CD4-positive, alpha-beta T cell treated with Interleukin-4 for 1 hour (primary cell): ENCODE measurements around the gene STPG3.
"Not testable (repeated sequence)": the region's sequence is repeated elsewhere in the genome, so short reads cannot be mapped to it uniquely, and the experiment has no call there.

Source experiments
- DNase-seq, 2 donors: peaks; one replicate each; pipeline ENCODE4 v3.0.0-alpha.2; 2020 to 2022

STPG3 gene

DNA sequence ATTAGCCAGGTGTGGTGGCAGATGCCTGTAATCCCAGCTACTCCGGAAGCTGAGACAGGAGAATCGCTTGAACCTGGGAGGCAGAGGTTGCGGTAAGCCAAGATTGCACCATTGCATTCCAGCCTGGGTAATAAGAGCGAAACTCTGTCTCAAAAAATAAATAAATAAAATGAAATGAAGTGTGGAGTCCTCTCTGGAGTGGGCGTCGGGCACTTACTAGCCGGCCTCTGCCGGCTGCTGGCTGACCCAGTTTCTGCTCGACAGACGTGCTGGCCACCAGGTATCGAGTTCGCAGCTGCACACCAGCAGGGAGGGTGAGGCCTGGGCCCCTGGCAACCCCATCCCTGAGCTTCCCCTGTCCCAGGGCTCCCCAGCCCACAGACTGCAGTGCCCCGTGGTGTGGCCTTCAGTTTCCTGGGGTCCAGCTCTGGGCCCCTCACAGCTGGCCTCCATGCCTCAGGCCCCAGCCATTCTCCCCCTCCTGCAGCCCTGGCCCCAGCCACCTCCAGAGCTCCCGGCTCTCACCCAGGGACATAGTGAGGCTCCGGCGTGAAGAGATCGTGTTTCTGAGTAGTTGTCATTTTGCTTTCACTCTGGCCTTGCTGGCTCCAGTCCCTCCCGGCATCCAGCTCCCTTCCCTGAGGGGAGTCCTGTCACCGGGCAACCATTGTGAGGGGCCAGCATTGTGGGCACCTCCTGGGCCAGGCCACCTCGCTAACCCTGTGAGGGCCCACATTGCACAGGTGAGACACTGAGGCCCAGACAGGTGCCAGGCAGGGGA is 3.8 kb upstream of the STPG3 start:
- no peak for DNase-seq

DNA sequence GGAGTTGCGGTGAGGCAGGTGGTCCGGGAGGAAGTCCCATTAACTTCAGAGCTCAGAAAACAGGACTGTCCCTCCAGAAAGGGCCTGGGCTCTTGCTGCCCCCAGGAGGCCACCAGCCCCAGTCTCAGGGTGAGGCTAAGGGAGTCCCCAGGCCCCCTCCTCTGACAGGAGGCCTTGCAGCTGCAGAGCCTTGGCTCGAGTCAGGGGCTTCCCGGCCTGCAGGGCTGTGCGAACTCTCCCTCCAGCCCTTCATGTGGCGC is 3.2 kb upstream of the STPG3 start:
- DNase-seq = no peak

- DNase-seq = no peak
These were observed 525 bp upstream of the STPG3 start for GRCh38 chr9:137250329-137251193.

DNA sequence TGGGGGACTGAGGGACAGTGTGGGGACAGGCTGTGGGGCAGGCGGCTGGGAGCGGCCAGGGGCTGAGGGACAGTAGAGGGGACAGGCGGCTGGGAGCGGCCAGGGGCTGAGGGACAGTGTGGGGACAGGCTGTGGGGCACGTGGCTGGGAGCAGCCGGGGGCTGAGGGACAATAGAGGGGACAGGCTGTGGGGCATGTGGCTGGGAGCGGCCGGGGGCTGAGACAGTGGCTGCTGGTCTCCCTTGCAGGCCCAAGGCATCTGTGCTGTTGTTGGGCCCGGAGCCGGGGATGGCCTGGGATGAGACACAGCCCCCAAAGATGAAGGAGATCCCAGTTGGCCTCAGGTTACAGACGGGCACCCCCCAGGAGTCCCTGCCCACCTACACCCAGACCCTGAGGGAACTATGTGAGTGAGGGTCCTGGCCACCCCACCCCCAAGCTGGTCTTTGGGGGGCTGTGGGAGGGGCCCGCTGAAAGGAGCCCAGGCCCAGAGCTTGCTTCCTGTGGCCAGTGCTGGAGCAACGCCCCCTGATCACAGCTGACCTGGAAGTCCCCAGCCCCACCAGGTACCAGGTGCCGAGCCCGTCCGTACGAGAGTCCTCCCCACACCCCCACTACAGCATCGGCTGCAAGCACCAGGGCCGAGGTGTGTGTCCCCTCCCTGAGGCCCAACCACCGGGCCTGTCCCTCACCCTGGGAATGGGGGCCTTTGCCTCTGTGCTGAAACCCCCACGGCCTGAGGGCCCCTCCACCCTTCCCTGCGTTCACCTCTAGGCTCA is 593 bp downstream of the STPG3 start:
- no peak for DNase-seq

- DNase-seq = no peak
These were observed 1.7 kb downstream of the STPG3 start for GRCh38 chr9:137252555-137253506.

GRCh38 chr9:137253717-137254623 is 2.9 kb downstream of the STPG3 start:
- no peak for DNase-seq

DNA sequence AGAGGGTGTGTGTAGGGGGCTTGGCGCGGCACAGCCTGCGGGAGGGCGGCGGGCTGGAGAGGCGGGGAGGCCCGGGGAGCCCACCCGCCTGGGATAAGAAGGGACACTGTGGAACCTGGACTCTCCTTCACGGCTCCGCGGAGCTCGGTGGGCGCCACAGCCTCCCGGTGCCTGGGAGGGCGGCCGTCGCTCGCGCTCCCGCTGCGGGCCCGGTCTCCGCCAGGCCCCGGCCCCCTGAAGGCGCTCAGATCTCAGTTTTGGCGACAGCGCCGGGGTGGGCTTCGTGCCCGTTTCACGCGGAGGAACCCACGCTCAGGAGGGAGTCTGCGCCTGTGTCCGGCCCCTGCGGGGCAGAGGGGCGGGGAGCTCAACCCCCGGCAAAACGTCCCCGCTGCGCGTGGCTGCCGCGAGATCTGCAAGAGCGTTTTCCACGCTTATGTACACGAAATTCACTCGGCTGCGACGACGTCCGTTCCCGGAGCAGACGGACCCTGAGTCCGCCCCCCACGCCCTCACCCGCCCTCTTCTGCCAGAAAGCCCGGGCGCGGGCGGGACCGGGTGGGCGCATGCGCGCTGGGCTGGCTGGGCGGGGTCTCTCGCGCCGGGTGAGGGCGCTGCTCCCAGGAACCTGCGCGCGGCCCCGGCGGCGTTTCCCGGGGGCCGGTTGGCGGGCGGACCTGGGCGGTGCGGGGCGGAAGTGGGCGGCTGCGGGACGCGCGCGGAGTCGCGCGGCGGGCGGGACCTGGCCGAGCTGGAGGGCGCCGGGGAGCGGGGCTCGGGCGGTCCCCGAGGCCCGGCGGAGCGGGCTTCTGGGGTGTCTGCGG is 3.8 kb downstream of the STPG3 start, which contains the start of gene NELFB:
NELFB (plus strand) TSS at position 704 of the 824 bp plus-strand sequence.
- peak; percentile 92 to 95 for DNase-seq

GRCh38 chr9:137255448-137256114 is 4.5 kb downstream of the STPG3 start:
- DNase-seq = no peak

DNA sequence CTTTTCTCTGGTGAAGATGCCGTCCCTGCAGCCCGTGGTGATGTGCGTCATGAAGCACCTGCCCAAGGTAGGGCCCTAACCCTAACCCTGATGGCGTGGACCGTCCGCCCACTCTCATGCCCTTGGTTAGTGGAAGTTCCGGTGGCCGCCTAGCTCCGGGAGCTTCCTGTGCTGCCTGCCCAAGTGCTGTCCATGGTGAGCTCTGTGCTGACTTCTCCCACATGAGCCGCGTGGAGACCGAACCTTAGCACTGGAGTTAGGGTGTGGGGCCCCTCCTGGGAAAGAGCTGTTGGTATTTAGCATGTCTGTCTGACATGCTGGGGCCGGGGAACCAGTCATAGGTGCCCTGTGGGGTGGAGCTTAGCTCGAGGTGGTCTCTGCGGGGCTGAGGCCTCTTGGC is 5.3 kb downstream of the STPG3 start:
- no peak for DNase-seq

GRCh38 chr9:137256856-137257255 is 5.8 kb downstream of the STPG3 start:
- no peak for DNase-seq

DNA sequence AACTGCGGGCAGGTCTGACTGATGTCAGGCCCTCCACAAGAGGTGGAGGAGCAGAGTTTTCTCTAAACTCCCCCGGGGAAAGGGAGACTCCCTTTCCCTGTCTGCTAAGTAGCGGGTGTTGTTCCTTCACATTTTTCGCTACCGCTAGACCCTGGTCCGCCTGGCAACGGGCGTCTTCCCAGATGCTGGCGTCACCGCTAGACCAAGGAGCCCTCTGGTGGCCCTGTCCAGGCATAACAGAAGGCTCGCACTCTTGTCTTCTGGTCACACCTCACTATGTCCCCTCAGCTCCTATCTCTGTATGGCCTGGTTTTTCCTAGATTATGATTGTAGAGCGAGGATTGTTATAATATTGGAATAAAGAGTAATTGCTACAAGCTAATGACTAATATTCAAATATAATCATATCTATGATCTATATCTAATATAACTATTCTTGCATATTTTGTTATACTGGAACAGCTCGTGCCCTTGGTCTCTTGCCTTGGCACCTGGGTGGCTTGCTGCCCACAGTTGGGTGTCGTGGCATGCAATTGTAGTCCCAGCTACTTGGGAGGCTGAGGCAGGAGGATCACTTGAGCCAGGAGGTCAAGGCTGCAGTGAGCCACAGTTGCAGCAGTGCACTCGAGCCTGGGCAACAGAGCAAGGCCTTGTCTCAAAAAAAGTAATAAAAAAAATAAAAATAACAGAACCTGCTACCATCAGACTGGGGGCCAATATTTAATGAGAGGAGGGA is 11.3 kb downstream of the STPG3 start:
- DNase-seq = not testable (repeated sequence)

GRCh38 chr9:137262909-137263285 is 11.8 kb downstream of the STPG3 start:
- no peak for DNase-seq

DNA sequence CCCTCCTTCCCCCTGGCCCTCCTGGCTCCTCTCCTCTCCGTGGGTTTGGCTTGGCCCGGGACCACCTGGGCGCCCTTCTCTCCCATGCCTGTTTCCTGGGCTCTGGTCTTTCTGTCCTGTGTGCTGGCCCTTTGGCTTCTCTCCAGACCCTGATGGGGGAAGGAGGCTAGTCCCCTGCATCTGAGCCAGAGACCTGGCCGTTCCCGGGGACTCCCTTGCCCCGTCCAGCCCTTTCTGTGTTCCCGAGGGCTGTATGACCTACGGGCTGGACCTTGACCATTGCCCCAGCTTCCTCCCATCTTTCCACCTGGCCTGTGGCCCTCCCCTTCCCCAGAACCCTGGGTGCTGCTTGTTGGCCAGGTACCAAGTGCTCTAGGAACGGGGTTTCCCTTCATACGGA is 12.4 kb downstream of the STPG3 start:
- DNase-seq = no peak

DNA sequence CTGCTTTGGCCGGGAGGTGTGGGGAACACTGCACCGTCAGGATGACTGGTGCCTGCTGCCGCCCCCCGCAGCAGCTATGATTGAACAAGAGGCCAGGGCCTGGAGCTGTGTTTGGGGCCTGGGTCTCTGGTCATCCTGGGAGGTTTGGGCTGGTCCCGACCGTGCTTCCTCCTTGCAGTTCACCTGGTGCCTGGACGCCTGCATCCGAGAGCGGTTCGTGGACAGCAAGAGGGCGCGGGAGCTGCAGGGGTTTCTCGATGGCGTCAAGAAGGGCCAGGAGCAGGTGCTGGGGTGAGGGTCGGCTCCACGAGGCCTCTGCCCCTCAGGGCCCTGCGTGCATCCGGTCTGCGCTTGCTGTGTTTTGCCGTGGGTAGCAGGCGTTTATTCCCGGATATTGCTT is 13.0 kb downstream of the STPG3 start:
- no peak for DNase-seq

DNA sequence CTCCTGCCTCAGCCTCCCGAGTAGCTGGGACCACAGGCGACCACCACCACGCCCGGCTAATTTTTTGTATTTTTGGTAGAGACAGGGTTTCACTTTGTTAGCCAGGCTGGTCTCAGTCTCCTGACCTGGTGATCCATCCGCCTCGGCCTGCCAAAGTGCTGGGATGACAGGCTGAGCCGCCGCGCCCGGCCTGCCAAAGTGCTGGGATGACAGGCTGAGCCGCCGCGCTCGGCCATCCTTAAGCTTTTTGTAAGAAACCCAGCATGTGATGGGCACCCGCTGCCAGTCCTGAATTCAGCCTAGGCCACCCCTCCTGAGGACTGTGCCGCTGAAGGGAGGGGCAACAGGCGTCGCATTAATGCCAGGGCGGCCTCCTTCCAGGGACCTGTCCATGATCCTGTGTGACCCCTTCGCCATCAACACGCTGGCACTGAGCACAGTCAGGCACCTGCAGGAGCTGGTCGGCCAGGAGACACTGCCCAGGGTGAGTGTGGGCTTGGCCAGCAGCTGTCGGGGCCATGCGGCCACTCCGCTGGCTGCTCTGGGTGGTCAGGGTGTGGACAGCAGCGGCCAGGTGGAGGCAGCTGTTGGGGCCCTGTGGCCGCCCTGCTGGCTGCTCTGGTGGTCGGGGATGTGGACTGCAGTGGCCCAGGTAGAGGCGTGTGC is 14.5 kb downstream of the STPG3 start:
- no peak for DNase-seq

DNA sequence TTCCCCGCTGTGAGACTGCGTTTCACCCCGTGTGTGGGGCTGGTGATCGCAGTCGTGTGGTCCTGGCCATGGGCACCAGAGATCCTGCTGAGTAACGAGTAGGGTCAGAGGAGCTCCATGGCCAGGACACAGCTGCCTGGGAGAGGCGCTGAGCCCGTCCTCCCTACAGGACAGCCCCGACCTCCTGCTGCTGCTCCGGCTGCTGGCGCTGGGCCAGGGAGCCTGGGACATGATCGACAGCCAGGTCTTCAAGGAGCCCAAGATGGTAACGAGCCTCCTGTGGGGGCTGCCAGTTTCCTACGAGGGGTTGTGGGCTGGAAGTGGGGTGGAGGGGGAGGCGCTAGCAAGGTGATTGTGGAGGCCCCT is 15.1 kb downstream of the STPG3 start:
- no peak for DNase-seq

GRCh38 chr9:137266585-137267453 is 15.7 kb downstream of the STPG3 start:
- DNase-seq = no peak
